ENCODE data around the gene SAMD4B. TPM values are rescaled to one million over a fixed set of nuclear protein-coding genes. Genes with fewer than 3 reads are reported as not detected.

The SAMD4B gene
- total and polyA plus RNA-seq, 9 of the 15 experiments (the other 6 are each of a cell fraction or from before 2014, with no cell fraction given), result 3.4 to 90.5 (median 38.0) TPM

DNA sequence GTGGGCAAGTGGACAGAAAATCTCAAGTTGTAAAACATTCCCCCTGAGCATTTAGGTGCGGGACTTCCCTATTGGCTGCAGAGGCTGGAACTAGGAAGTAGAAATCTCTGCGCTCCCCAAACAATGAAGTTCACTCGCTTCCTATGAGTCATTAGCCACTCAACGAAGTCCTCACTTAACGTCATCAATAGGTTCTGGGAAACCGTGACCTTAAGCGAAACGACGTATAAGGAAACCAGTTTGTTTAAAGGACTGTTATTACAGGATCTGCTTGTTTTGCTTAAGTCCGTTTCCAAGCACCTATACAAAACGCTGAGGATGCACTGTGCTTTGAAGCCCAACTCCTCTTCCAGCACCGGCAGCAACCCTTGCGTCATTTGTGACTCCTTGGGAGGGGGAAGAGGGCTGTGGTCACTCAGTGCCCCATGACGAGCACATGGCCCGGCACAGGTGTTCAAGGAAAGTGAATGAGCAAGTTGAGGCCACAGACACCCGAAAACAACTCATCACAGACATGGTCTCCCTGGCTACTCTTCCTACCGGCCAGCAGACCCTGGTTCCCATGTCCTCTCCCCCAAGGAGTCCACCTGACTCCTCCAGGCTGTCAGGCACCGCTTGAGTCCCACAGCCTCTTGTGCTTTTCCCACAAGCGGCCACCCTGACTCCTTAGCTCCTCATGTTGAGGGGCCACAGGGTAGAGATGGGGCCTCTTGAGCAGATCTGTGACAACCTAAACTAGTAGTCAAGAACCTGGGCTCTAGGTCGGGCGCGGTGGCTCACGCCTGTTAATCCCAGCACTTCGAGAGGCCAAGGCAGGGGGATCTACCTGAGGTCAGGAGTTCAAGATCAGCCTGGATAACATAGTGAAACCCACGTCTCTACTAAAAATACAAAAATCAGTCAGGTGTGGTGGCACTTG is 88.7 kb downstream of the SAMD4B start (continued):
- TF ChIP-seq, protein P1, sequence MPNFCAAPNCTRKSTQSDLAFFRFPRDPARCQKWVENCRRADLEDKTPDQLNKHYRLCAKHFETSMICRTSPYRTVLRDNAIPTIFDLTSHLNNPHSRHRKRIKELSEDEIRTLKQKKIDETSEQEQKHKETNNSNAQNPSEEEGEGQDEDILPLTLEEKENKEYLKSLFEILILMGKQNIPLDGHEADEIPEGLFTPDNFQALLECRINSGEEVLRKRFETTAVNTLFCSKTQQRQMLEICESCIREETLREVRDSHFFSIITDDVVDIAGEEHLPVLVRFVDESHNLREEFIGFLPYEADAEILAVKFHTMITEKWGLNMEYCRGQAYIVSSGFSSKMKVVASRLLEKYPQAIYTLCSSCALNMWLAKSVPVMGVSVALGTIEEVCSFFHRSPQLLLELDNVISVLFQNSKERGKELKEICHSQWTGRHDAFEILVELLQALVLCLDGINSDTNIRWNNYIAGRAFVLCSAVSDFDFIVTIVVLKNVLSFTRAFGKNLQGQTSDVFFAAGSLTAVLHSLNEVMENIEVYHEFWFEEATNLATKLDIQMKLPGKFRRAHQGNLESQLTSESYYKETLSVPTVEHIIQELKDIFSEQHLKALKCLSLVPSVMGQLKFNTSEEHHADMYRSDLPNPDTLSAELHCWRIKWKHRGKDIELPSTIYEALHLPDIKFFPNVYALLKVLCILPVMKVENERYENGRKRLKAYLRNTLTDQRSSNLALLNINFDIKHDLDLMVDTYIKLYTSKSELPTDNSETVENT (CRISPR knock-in tag; IDR thresholded peaks at IDR 0.05), result no peak
- TF ChIP-seq ZNF12 (CRISPR knock-in tag; IDR thresholded peaks at IDR 0.05) (0 out of 2 replicates have a peak, but pooled peaks have one; percentile 37), NFATC3 (IDR thresholded peaks at IDR 0.05) (no peak), ELF1 (tag; IDR thresholded peaks at IDR 0.05) (peak; percentile 77), ETS2 (tag; IDR thresholded peaks at IDR 0.05; ENCODE audit: borderline replicate concordance, poor library complexity, severe bottlenecking) (no peak)
- TF ChIP-seq, protein P2, sequence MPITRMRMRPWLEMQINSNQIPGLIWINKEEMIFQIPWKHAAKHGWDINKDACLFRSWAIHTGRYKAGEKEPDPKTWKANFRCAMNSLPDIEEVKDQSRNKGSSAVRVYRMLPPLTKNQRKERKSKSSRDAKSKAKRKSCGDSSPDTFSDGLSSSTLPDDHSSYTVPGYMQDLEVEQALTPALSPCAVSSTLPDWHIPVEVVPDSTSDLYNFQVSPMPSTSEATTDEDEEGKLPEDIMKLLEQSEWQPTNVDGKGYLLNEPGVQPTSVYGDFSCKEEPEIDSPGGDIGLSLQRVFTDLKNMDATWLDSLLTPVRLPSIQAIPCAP (CRISPR knock-in tag; IDR thresholded peaks at IDR 0.05; ENCODE audit: borderline replicate concordance), result no peak
- TF ChIP-seq, protein P3, sequence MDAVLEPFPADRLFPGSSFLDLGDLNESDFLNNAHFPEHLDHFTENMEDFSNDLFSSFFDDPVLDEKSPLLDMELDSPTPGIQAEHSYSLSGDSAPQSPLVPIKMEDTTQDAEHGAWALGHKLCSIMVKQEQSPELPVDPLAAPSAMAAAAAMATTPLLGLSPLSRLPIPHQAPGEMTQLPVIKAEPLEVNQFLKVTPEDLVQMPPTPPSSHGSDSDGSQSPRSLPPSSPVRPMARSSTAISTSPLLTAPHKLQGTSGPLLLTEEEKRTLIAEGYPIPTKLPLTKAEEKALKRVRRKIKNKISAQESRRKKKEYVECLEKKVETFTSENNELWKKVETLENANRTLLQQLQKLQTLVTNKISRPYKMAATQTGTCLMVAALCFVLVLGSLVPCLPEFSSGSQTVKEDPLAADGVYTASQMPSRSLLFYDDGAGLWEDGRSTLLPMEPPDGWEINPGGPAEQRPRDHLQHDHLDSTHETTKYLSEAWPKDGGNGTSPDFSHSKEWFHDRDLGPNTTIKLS (IDR thresholded peaks at IDR 0.05; ENCODE audit: borderline replicate concordance, low read depth), result peak; percentile 59; the same call in 1 of the 2 replicates
- TF ChIP-seq, protein P4, sequence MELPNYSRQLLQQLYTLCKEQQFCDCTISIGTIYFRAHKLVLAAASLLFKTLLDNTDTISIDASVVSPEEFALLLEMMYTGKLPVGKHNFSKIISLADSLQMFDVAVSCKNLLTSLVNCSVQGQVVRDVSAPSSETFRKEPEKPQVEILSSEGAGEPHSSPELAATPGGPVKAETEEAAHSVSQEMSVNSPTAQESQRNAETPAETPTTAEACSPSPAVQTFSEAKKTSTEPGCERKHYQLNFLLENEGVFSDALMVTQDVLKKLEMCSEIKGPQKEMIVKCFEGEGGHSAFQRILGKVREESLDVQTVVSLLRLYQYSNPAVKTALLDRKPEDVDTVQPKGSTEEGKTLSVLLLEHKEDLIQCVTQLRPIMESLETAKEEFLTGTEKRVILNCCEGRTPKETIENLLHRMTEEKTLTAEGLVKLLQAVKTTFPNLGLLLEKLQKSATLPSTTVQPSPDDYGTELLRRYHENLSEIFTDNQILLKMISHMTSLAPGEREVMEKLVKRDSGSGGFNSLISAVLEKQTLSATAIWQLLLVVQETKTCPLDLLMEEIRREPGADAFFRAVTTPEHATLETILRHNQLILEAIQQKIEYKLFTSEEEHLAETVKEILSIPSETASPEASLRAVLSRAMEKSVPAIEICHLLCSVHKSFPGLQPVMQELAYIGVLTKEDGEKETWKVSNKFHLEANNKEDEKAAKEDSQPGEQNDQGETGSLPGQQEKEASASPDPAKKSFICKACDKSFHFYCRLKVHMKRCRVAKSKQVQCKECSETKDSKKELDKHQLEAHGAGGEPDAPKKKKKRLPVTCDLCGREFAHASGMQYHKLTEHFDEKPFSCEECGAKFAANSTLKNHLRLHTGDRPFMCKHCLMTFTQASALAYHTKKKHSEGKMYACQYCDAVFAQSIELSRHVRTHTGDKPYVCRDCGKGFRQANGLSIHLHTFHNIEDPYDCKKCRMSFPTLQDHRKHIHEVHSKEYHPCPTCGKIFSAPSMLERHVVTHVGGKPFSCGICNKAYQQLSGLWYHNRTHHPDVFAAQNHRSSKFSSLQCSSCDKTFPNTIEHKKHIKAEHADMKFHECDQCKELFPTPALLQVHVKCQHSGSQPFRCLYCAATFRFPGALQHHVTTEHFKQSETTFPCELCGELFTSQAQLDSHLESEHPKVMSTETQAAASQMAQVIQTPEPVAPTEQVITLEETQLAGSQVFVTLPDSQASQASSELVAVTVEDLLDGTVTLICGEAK (IDR thresholded peaks at IDR 0.05), result peak; percentile 48; the same call in 1 of the 2 replicates
- TF ChIP-seq, protein P4 (CRISPR knock-in tag; IDR thresholded peaks at IDR 0.05), result no peak

All from K562 (cell line).